ENCODE measurements around the gene CEBPB. TPM values are rescaled to one million over a fixed set of nuclear protein-coding genes. Genes with fewer than 3 reads are reported as not detected.
A peak's percentile ranks its signal among the peaks of the same experiment; 100 is the strongest.
"Not testable (repeated sequence)": the region's sequence is repeated elsewhere in the genome, so short reads cannot be mapped to it uniquely, and the experiment has no call there.

The CEBPB gene
- total RNA-seq, 6 experiments from 2014 or later: 130 to 182 (median 152) TPM

GRCh38 chr20:50199703-50200102 lies 9.1 kb downstream of the CEBPB start:
- intact Hi-C loops (cut with DNase I): no loop called here
- peaks cover 0 to 3% (median 0%) of the 10 kb centered on the region in 4 donors for H3K9me3 ChIP-seq
- no peaks in the 10 kb centered on the region for H3K27me3 ChIP-seq
- H3K27ac ChIP-seq: no peak overlapping the region
- WGBS (ENCODE audit: insufficient coverage, low coverage, low lambda C conversion rate, missing lambda C conversion rate): 70% methylated on average over 2 of the region's 4 CpGs
- H3K4me1 ChIP-seq: no peaks in the 10 kb centered on the region
- no peaks in the 10 kb centered on the region for H3K36me3 ChIP-seq
- TF ChIP-seq CTCF (IDR thresholded peaks at IDR 0.05): no peak
- DNase-seq (no peak), ATAC-seq (no peak)
- H3K4me3 ChIP-seq: no peak overlapping the region

DNA sequence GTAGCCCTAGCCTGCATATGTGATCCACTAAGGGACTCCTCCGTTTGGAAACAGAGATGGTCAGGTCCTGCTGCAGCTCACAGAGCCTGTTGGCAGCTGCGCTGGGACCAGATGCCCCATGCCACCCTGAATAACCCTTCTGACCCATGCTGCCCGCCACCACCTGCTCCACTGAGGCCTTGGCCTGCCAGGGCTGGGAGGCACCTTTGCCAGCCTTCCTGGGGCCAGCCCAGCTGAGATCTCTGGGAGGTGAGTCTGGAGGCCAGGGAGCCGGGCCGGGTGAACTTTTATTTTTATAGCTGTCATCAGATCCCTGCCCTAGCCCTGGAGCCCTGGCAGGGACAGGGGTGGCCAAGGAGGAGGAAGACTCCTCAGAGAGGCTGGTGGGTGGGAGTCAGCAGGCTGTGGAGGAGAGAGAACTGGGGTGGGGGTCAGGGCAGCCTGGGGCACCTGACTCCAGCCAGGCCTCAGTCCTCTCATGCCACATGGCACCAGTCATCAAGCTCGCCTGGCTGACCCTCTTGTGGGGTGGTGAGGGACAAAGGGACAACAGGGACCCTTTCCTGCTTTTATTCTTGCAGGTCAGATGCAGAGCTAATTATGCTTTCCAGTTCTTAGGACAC lies 10.0 kb downstream of the CEBPB start:
- Histone ChIP-seq H3K36me3 (no peaks in the 10 kb centered on the region), H3K9me3 (peaks cover 0 to 3% (median 0%) of the 10 kb centered on the region in 4 donors), H3K4me1 (no peaks in the 10 kb centered on the region), H3K27ac (no peak overlapping the region), H3K4me3 (no peak overlapping the region), H3K27me3 (no peaks in the 10 kb centered on the region)
- ATAC-seq: peak in 3 of 4 donors; percentile 30 to 66 (median 45)
- no peak for TF ChIP-seq CTCF (IDR thresholded peaks at IDR 0.05)
- no peak for TF ChIP-seq POLR2A (IDR thresholded peaks at IDR 0.05)
- peak in 1 of 3 donors; percentile 62 for DNase-seq
- intact Hi-C loops (cut with DNase I): no loop called here
- 58% methylated on average over 3 of the region's 6 CpGs for WGBS (ENCODE audit: insufficient coverage, low coverage, low lambda C conversion rate, missing lambda C conversion rate)

DNA sequence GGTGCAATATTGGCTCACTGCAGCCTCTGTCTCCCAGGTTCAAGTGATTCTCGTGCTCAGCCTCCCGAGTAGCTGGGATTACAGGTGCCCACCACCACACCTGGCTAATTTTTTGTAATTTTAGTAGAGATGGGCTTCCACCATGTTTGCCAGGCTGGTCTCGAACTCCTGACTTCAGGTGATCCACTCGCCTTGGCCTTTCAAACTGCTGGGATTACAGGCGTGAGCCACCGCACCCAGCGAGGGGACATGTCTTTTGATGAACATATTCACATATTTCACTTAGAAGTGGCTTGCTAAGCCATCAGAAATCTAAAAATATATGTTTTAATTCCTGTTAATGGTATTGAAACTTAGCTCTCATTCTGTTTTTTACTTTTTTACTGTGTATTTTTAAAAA lies 11.1 kb downstream of the CEBPB start:
- intact Hi-C loops (cut with DNase I); H3K4me3 ChIP-seq; H3K4me1 ChIP-seq; H3K36me3 ChIP-seq; H3K27ac ChIP-seq; H3K27me3 ChIP-seq; H3K9me3 ChIP-seq; ATAC-seq; DNase-seq: not testable (repeated sequence)
- 90% methylated on average over 7 of the region's 7 CpGs for WGBS (ENCODE audit: insufficient coverage, low coverage, low lambda C conversion rate, missing lambda C conversion rate)

DNA sequence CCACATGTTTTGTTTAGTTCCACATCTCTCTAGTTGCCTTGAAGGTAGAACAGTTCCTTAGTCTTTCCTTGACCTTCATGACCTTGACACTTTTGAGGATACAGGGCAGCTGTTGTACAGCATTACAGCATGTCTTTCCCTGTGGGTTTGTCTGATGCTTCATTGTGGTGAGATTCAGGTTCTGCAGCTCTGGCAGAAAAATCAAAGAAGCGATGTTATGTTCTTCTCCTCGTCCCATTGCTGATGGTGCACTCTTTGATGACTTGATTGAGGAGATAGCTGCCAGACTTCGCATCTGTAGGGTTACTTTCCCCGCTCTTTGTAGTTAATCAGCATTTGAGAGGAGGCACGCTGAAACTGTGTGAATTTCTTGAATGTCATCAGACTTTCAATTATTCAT lies 12.0 kb downstream of the CEBPB start:
- H3K4me1 ChIP-seq: no peaks in the 10 kb centered on the region
- H3K27me3 ChIP-seq: no peaks in the 10 kb centered on the region
- ATAC-seq (no peak), DNase-seq (no peak)
- TF ChIP-seq CTCF (IDR thresholded peaks at IDR 0.05): no peak
- TF ChIP-seq POLR2A (IDR thresholded peaks at IDR 0.05): no peak
- no peaks in the 10 kb centered on the region for H3K36me3 ChIP-seq
- peaks cover 0 to 3% (median 0%) of the 10 kb centered on the region in 4 donors for H3K9me3 ChIP-seq
- H3K27ac ChIP-seq: no peak overlapping the region
- intact Hi-C loops (cut with DNase I): no loop called here
- 83% methylated on average over 5 of the region's 5 CpGs for WGBS (ENCODE audit: insufficient coverage, low coverage, low lambda C conversion rate, missing lambda C conversion rate)
- no peak overlapping the region for H3K4me3 ChIP-seq

DNA sequence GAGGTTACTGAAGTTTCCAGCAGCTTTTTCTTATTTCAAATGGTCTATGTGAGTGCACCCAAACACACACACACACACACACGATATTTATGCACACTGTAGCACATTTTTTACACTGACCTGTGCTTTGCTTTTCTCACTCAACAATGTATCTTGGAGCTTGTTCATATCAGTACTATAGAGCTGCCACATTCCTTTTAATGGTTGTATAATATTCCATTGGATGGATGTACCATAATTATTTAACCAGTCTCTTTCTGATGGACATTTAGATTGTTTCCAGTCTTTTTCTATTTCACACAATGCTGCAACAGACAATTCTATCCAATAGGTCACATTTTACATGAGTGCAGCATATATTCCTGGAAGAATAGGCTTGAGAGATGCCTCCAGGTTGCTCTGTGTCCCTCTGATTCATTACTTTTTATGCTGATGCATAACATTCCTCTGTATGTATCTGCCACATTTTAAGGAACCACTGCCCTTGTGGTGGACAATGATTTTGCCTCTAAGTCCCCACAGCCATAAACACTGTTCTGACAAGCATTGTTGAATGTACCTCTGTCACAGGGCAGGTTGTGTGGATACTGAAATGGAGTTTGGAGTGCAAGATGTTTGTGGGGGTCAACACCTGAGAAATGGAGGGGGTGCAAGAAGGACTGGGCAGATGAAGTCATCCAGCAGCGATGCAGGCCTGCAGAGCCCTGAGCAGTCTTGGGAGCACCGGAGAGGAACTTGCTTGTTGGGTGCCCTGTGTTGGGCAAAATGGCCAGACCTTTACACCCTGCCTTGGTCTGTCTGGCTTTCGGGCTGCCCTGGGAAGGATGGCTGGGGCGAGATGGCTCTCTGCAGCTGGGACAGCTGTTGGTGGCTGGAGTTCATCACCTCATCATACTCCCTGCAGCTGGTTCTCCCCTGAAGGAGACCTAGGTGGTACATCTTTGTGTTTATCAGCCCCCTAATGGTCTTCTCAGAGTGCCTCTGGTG lies 13.6 kb downstream of the CEBPB start:
- H3K27ac ChIP-seq: no peak overlapping the region
- WGBS (ENCODE audit: insufficient coverage, low coverage, low lambda C conversion rate, missing lambda C conversion rate): 100% methylated on average over 1 of the region's 5 CpGs
- H3K27me3 ChIP-seq: no peaks in the 10 kb centered on the region
- peaks cover 0 to 2% (median 0%) of the 10 kb centered on the region in 4 donors for H3K9me3 ChIP-seq
- H3K36me3 ChIP-seq: no peaks in the 10 kb centered on the region
- DNase-seq (no peak), ATAC-seq (no peak)
- TF ChIP-seq POLR2A (IDR thresholded peaks at IDR 0.05) (no peak), CTCF (IDR thresholded peaks at IDR 0.05) (no peak)
- no peaks in the 10 kb centered on the region for H3K4me1 ChIP-seq
- intact Hi-C loops (cut with DNase I): no loop called here
- no peak overlapping the region for H3K4me3 ChIP-seq
